Measurements from ENCODE around the gene ITPRIP.

DNA sequence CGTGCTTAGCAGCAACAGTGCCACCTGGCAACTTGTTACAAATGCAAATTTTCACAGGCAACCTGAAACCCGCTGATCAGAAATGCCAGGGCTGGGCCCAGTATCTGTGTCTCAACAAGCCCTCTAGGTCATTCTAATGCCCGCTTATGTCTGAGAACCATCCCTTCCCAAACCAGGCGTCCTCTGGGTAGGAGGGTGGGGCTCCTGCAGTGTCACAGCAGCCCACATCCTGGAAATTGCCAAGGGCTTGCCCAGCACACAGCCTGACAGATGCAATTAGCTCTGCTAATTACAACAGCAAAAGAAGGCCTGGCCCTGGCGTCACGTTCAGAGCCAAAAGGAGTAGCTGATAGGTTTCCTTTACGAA lies 15.9 kb downstream of the ITPRIP start:
- TF ChIP-seq CTCF (IDR thresholded peaks at IDR 0.05) (no peak), POLR2A (IDR thresholded peaks at IDR 0.05) (no peak)

Measured in body of pancreas (tissue), 4 donors.